Chondrocyte (in vitro differentiated cells): Measurements from ENCODE around the gene EML4. TPM values are rescaled to one million over a fixed set of nuclear protein-coding genes. Genes with fewer than 3 reads are reported as not detected.
"Not testable (repeated sequence)": the region's sequence is repeated elsewhere in the genome, so short reads cannot be mapped to it uniquely, and the experiment has no call there.

Source experiments
- DNase-seq: peaks from one replicate; pipeline ENCODE4 v3.0.0; 2021; ENCODE audit warnings: mixed read lengths, low spot score
- H3K27ac Mint-ChIP-seq: one replicate; pipeline ENCODE4 v1.8.0; 2021; ENCODE audit warnings: mild to moderate bottlenecking, moderate library complexity, mixed read lengths; ENCODE audit not compliant: unreplicated experiment
- H3K27me3 Mint-ChIP-seq: 2 replicates; pipeline ENCODE4 v1.8.0; 2021; ENCODE audit warnings: low read depth, mixed read lengths
- H3K36me3 Mint-ChIP-seq: 2 replicates; pipeline ENCODE4 v1.8.0; 2021; ENCODE audit warnings: low read depth, mixed read lengths
- H3K4me1 Mint-ChIP-seq: 2 replicates; pipeline ENCODE4 v1.8.0; 2021; ENCODE audit warnings: low read depth, mild to moderate bottlenecking, mixed read lengths
- H3K4me3 Mint-ChIP-seq: one replicate; pipeline ENCODE4 v1.8.0; 2021; ENCODE audit warnings: mild to moderate bottlenecking, moderate library complexity, mixed read lengths; ENCODE audit not compliant: unreplicated experiment
- H3K9me3 Mint-ChIP-seq: 2 replicates; pipeline ENCODE4 v1.8.0; 2021; ENCODE audit warnings: low read depth, mixed read lengths
- CTCF ChIP-seq: fragments of 200-600 bp; sonication (generic); IDR thresholded peaks from 2 replicates; pipeline ENCODE4 v1.5.0; 2021; ENCODE audit warnings: antibody characterized with exemption, mild to moderate bottlenecking, moderate library complexity
- total RNA-seq: library from RNA; stranded (reverse); gene quantifications from 3 replicates; pipeline ENCODE4 v1.2.1, GENCODE V29; 2021

EML4 gene
- total RNA-seq, 1 donor from 2014 or later = 50.0 TPM

- H3K4me3 Mint-ChIP-seq = no peak overlapping the region
- peaks cover 33% of the 10 kb centered on the region for H3K4me1 Mint-ChIP-seq
- H3K27me3 Mint-ChIP-seq = no peaks in the 10 kb centered on the region
- peaks cover 25% of the 10 kb centered on the region for H3K36me3 Mint-ChIP-seq
- peak overlapping the region; percentile 80 for H3K27ac Mint-ChIP-seq
- no peaks in the 10 kb centered on the region for H3K9me3 Mint-ChIP-seq
- TF ChIP-seq CTCF = no peak
- DNase-seq = no peak
These were observed 162.6 kb downstream of the EML4 start for GRCh38 chr2:42331569-42332284.

- Mint-ChIP-seq H3K36me3 (peaks cover 31% of the 10 kb centered on the region), H3K9me3 (no peaks in the 10 kb centered on the region), H3K27ac (no peak overlapping the region), H3K4me3 (no peak overlapping the region), H3K4me1 (peaks cover 29% of the 10 kb centered on the region), H3K27me3 (no peaks in the 10 kb centered on the region)
- TF ChIP-seq CTCF = no peak
- no peak for DNase-seq
These were observed 163.4 kb downstream of the EML4 start for GRCh38 chr2:42332575-42332974.

- DNase-seq = no peak
- Mint-ChIP-seq H3K4me3 (no peak overlapping the region), H3K36me3 (peaks cover 38% of the 10 kb centered on the region), H3K27ac (no peak overlapping the region), H3K4me1 (peaks cover 24% of the 10 kb centered on the region), H3K9me3 (no peaks in the 10 kb centered on the region), H3K27me3 (no peaks in the 10 kb centered on the region)
- no peak for TF ChIP-seq CTCF
These were observed 164.4 kb downstream of the EML4 start for GRCh38 chr2:42333579-42333978.

GRCh38 chr2:42334220-42334619, 165.1 kb downstream of the EML4 start:
- no peak overlapping the region for H3K27ac Mint-ChIP-seq
- H3K36me3 Mint-ChIP-seq = peaks cover 40% of the 10 kb centered on the region
- DNase-seq = no peak
- H3K9me3 Mint-ChIP-seq = no peaks in the 10 kb centered on the region
- H3K4me1 Mint-ChIP-seq = peaks cover 24% of the 10 kb centered on the region
- no peak for TF ChIP-seq CTCF
- no peak overlapping the region for H3K4me3 Mint-ChIP-seq
- no peaks in the 10 kb centered on the region for H3K27me3 Mint-ChIP-seq

- not testable (repeated sequence) for H3K27ac Mint-ChIP-seq, H3K27me3 Mint-ChIP-seq, H3K9me3 Mint-ChIP-seq, H3K4me3 Mint-ChIP-seq, DNase-seq
- peaks cover 41% of the 10 kb centered on the region for H3K36me3 Mint-ChIP-seq
- H3K4me1 Mint-ChIP-seq = peaks cover 28% of the 10 kb centered on the region
These were observed 165.7 kb downstream of the EML4 start for GRCh38 chr2:42334865-42335264.

GRCh38 chr2:42335514-42336104, 166.5 kb downstream of the EML4 start:
- peaks cover 48% of the 10 kb centered on the region for H3K36me3 Mint-ChIP-seq
- no peak for DNase-seq
- peaks cover 28% of the 10 kb centered on the region for H3K4me1 Mint-ChIP-seq
- H3K9me3 Mint-ChIP-seq = no peaks in the 10 kb centered on the region
- no peak for TF ChIP-seq CTCF
- no peak overlapping the region for H3K4me3 Mint-ChIP-seq
- H3K27me3 Mint-ChIP-seq = no peaks in the 10 kb centered on the region
- H3K27ac Mint-ChIP-seq = no peak overlapping the region
